GM12801 (cell line): Measurements from ENCODE around the gene TPM1.

Source experiments
- CTCF ChIP-seq: IDR thresholded peaks from one replicate; pipeline ENCODE4 v1.5.1; 2011; ENCODE audit warnings: control low read depth; ENCODE audit not compliant: insufficient read length; ENCODE audit errors: extremely low read depth

The TPM1 gene

DNA sequence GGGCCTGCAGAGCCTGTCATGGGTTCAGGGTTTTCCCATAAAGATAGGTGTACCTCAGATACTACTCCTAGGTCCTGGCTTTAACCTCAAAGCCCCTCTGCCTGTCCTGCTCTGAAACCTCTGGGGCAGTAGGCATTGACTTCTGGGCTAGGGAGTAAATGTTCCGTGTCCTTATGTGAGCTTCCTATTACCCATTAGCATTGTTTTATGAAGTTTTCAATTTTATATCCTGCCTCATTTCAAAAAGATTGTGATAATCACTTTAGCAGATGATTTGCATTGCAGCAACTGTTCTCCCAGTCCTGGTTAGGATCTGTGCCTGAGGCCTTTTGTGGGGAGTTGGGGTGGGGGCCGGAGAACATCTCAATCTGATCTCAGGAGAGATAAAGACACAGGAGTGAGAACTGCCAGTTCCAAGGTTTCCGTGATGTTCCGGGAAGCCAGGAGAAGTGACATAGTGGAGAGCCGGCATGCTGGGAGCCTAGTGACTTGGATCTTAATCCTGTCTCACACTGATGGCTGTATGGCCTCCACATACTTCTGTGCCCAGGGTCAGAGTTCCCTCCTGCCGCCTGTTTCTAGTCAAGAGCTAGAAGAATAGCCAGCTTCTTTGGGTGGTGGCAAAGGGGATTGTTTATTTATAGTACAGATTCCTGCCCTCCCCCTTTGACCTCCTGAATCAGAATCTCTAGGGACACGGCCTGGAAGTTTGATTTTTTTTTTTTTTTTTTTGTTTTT is 10.6 kb downstream of the TPM1 start:
- no peak for TF ChIP-seq CTCF

GRCh38 chr15:63054281-63054683 is 11.7 kb downstream of the TPM1 start:
- no peak for TF ChIP-seq CTCF

DNA sequence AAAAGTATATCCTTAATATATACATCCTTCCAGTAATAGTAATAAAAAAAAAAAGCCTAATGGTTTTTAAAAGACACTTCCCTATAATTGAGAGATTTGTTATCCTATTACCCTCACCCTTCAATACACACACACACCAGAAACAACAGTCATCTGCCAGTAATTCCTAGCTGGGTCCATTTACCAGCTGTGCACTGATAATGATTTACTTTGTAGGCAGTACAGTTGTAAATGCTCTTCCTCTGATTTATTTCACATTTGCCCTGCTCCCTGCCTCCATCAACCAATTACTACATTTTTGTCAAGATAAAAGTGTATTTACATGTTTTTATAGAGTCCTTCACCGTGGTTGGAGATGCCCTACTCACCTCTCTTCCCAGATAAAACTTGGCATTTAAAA is 12.4 kb downstream of the TPM1 start:
- TF ChIP-seq CTCF = no peak

- no peak for TF ChIP-seq CTCF
Measured at GRCh38 chr15:63056829-63057228, 14.3 kb downstream of the TPM1 start.

- no peak for TF ChIP-seq CTCF
Measured at GRCh38 chr15:63057468-63058345, 15.2 kb downstream of the TPM1 start.

DNA sequence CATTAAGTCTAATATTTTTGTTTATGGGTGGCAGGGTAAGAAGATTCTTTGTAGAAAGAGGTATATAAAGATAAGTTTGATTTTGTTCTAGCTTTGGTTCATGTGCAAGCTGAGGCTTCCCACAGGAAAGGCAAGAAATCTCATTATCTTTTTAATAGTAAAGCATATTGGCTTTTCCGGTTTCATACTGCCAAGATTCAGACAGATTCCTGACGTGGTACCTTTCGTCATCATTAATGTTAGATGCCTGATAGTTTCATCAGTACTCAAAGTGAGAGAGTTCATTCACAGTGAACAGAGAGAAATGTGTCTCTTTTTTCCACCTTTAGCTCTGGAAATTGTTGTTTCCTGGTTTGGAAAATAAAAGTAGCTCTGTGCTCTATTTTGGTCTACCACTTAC is 16.5 kb downstream of the TPM1 start:
- TF ChIP-seq CTCF = no peak

DNA sequence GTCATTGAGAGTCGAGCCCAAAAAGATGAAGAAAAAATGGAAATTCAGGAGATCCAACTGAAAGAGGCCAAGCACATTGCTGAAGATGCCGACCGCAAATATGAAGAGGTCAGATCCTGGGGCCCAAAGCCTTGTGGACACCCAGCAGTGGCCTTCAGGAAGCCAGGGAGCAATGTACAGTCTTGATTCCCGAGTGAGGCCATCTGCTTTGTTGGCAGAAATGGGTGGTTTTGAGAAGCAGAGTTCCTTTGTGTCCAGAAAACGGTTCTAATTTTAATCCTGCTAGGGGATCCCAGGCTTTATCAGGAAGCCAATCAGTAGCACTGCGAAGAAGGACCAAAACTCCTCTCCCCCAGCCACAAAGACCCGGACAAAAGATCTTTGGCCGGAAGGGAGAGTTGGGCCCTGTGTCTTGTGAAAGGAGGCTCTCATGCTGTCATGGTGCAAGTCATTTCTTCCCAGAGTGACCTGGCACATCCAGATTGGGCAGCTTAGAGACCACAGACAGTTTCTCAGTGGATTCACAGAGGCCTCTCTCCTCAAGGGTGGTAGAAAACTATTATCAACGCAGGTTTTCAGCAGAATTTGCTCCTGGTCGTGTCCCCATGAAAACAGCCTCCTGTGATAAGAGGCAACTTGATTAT is 17.1 kb downstream of the TPM1 start:
- no peak for TF ChIP-seq CTCF
